ENCODE results near the gene BAHCC1. TPM values are rescaled to one million over a fixed set of nuclear protein-coding genes. Genes with fewer than 3 reads are reported as not detected.
A peak's percentile ranks its signal among the peaks of the same experiment; 100 is the strongest.

Gene BAHCC1
- total RNA-seq, 5 donors from 2014 or later (not counting 1 experiment from before 2014, with no cell fraction given): 0.23 to 0.82 (median 0.33) TPM

DNA sequence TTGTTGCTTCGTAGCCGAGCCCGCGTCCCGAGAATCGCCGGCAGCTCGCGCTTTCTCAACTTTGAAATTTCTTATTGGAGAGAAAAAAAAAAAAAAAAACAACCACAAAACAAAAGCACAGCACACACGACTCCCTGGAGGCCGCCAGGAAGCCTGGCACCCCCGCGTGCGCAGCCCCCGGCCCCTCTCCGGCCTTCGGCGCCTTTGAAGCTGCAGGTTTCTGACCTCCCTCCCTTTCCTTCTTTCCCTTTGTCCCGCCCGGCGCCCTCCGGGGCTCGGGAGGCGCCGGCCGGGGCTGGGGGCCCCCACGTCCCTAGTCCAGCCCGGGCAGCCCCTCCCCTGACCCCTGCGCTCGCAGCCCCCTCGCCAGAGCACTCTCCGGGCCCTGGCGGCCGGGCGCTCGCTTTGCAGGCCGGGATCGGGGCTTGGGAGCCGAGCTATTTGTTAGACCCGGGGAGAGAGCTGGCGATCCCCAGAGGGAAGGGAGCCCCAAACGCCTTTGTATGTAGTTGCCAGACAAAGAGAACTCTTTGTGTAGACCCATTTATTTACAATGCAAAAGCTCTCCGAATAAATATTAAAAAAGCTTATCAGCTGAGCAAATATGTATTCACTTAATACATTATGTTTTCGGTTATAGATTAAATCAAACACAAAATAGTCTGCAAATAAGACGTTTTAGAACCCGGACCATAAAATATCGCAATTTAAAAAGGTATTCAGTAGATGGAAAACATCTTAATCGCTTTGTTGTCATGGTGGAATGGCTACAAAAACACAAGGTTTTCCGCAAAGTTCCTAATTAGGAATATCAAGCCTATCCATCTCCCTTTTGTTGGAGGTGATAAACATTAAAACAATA is 2.3 kb downstream of the BAHCC1 start:
- peak overlapping the region; percentile 37 to 90 (median 55) for H3K4me3 Mint-ChIP-seq
- POLR2A ChIA-PET: interaction anchor here (0.6 kb wide), 2 partner anchors 25 to 112 kb away, joined by 3 to 6 read pairs; no protein-coding TSS in a partner anchor
- Histone ChIP-seq H3K4me1 (ENCODE audit: control insufficient read depth in 1 of 2, extremely low read depth in 1 of 2, insufficient read depth in 2 of 2, low read length in 2 of 2) (peaks cover 20 to 73% of the 10 kb centered on the region in 2 experiments), H3K9me3 (no peaks in the 10 kb centered on the region), H3K36me3 (ENCODE audit: control insufficient read depth in 2 of 2, extremely low read depth in 1 of 2, insufficient read depth in 1 of 2, low read length in 1 of 2) (no peaks in the 10 kb centered on the region), H3K27ac (ENCODE audit: low read length) (no peak overlapping the region), H3K27me3 (replicated peaks in 1 of 2; ENCODE audit: control insufficient read depth in 2 of 2, extremely low read depth in 1 of 2, insufficient read depth in 2 of 2, low read length in 1 of 2) (peaks cover 4 to 86% of the 10 kb centered on the region in 2 experiments), H3K4me3 (ENCODE audit: control insufficient read depth in 1 of 2, extremely low read depth in 1 of 2, low read length in 1 of 2) (peak overlapping the region in 1 of 2 donors; percentile 57)
- H3K27ac Mint-ChIP-seq: peak overlapping the region in 1 of 2 donors; percentile 39
- no peaks in the 10 kb centered on the region for H3K9me3 Mint-ChIP-seq
- DNase-seq: no peak
- peaks cover 30 to 40% (median 31%) of the 10 kb centered on the region in 3 donors for H3K4me1 Mint-ChIP-seq
- H3K36me3 Mint-ChIP-seq: no peaks in the 10 kb centered on the region
- no peak for ATAC-seq (replicated peaks in 1 of 4)
- H3K27me3 Mint-ChIP-seq: peaks cover 31 to 63% of the 10 kb centered on the region in 2 donors
- 5% methylated on average over 31 of the region's 49 CpGs for WGBS (ENCODE audit: insufficient coverage)
- CTCF ChIA-PET: interaction anchor here (0.9 to 1.4 kb wide), 2 partner anchors 33 to 87 kb away, joined by 3 to 4 read pairs; no protein-coding TSS in a partner anchor

DNA sequence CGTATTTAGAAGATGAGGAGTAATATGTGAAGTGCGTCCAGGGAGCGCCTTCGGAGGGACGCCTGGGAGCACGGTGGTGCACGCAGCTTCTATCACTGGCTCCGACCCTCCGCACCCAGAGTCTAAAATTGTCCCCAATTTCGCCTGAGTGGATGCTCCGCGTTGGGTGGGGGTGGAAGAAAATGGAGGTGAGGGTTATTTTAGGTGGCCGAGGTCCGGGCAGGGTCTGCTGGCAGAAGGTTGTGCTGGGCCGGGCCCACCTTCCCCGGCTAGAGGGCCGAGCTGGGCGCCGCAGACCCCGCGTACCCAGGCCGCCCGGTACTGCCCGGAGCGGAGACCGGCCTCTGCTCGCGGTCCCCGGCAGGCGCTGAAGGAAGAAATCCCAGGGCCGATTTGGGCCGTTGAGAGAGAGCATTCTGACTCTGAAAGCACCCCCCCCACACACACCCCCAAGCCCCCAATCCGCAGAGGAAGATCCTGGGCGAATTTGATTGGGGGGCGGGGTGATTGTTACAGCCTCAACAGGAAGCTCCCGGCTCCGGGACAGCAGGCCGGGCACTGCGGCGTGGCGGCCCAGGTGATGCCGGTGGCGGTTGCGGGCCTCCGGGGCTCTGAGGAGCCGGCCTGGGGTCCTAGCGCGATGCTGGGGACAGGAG is 3.0 kb downstream of the BAHCC1 start:
- Mint-ChIP-seq H3K9me3 (no peaks in the 10 kb centered on the region), H3K4me3 (peak overlapping the region; percentile 37 to 90 (median 79)), H3K36me3 (no peaks in the 10 kb centered on the region), H3K27ac (peak overlapping the region in 1 of 2 donors; percentile 39), H3K27me3 (peaks cover 39 to 67% of the 10 kb centered on the region in 2 donors), H3K4me1 (peaks cover 27 to 37% (median 31%) of the 10 kb centered on the region in 3 donors)
- DNase-seq: no peak
- Histone ChIP-seq H3K27me3 (replicated peaks in 1 of 2; ENCODE audit: control insufficient read depth in 2 of 2, extremely low read depth in 1 of 2, insufficient read depth in 2 of 2, low read length in 1 of 2) (peaks cover 4 to 86% of the 10 kb centered on the region in 2 experiments), H3K36me3 (ENCODE audit: control insufficient read depth in 2 of 2, extremely low read depth in 1 of 2, insufficient read depth in 1 of 2, low read length in 1 of 2) (no peaks in the 10 kb centered on the region), H3K27ac (ENCODE audit: low read length) (no peak overlapping the region), H3K4me3 (ENCODE audit: control insufficient read depth in 1 of 2, extremely low read depth in 1 of 2, low read length in 1 of 2) (no peak overlapping the region), H3K9me3 (no peaks in the 10 kb centered on the region), H3K4me1 (ENCODE audit: control insufficient read depth in 1 of 2, extremely low read depth in 1 of 2, insufficient read depth in 2 of 2, low read length in 2 of 2) (peaks cover 20 to 66% of the 10 kb centered on the region in 2 experiments)
- CTCF ChIA-PET: interaction anchor here (0.9 to 1.4 kb wide), 2 partner anchors 32 to 86 kb away, joined by 3 to 4 read pairs; no protein-coding TSS in a partner anchor
- POLR2A ChIA-PET: no interaction called here
- ATAC-seq (replicated peaks in 1 of 4): no peak
- WGBS (ENCODE audit: insufficient coverage): 9% methylated on average over 35 of the region's 48 CpGs

DNA sequence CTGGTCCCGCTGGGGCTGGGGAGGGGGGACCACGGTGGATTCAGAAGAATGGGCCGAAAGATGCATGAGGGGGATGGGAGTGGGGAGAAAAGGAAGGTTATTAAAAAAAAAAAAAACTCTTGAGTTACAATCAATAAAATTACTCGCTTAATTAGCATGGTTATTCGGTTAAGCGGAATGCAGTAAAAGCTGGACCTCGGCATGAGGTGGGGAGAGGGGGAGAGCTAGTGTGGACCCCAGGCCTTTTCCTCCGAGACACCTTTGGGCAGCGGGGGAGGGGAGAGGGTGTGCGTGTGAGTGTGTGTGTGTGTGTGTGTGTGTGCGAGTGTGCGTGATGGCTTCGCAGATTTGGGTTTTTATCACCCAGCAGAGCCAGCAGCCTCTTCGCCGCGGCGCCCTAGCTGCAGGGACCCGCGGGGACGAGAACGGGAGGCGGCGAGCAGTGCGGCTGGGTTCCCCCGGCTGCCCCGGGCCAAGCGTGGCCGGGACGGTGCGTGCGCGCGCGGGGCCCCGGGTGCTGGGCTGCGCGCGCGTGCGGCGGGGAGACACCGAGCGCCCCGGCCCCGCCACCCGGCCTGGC is 3.7 kb downstream of the BAHCC1 start:
- Histone ChIP-seq H3K4me3 (ENCODE audit: control insufficient read depth in 1 of 2, extremely low read depth in 1 of 2, low read length in 1 of 2) (peak overlapping the region in 1 of 2 donors; percentile 5), H3K27ac (ENCODE audit: low read length) (no peak overlapping the region), H3K4me1 (ENCODE audit: control insufficient read depth in 1 of 2, extremely low read depth in 1 of 2, insufficient read depth in 2 of 2, low read length in 2 of 2) (peaks cover 19 to 63% of the 10 kb centered on the region in 2 experiments), H3K27me3 (replicated peaks in 1 of 2; ENCODE audit: control insufficient read depth in 2 of 2, extremely low read depth in 1 of 2, insufficient read depth in 2 of 2, low read length in 1 of 2) (peaks cover 4 to 85% of the 10 kb centered on the region in 2 experiments), H3K36me3 (ENCODE audit: control insufficient read depth in 2 of 2, extremely low read depth in 1 of 2, insufficient read depth in 1 of 2, low read length in 1 of 2) (no peaks in the 10 kb centered on the region), H3K9me3 (no peaks in the 10 kb centered on the region)
- H3K27me3 Mint-ChIP-seq: peaks cover 41 to 68% of the 10 kb centered on the region in 2 donors
- DNase-seq (peak in 1 of 35 experiments; percentile 40), ATAC-seq (replicated peaks in 1 of 4) (no peak)
- H3K9me3 Mint-ChIP-seq: no peaks in the 10 kb centered on the region
- peaks cover 26 to 36% (median 30%) of the 10 kb centered on the region in 3 donors for H3K4me1 Mint-ChIP-seq
- CTCF ChIA-PET: interaction anchor here in 1 of 2 donors (0.7 kb wide), 1 partner anchor 932 kb away, joined by 6 read pairs; no protein-coding TSS in a partner anchor
- peak overlapping the region in 1 of 2 donors; percentile 76 for H3K27ac Mint-ChIP-seq
- H3K4me3 Mint-ChIP-seq: peak overlapping the region; percentile 69 to 90 (median 79)
- WGBS (ENCODE audit: insufficient coverage): 3% methylated on average over 28 of the region's 46 CpGs
- no peaks in the 10 kb centered on the region for H3K36me3 Mint-ChIP-seq
- POLR2A ChIA-PET: interaction anchor here in 1 of 2 donors (0.6 kb wide), 1 partner anchor 31 kb away, joined by 4 read pairs; no protein-coding TSS in a partner anchor

DNA sequence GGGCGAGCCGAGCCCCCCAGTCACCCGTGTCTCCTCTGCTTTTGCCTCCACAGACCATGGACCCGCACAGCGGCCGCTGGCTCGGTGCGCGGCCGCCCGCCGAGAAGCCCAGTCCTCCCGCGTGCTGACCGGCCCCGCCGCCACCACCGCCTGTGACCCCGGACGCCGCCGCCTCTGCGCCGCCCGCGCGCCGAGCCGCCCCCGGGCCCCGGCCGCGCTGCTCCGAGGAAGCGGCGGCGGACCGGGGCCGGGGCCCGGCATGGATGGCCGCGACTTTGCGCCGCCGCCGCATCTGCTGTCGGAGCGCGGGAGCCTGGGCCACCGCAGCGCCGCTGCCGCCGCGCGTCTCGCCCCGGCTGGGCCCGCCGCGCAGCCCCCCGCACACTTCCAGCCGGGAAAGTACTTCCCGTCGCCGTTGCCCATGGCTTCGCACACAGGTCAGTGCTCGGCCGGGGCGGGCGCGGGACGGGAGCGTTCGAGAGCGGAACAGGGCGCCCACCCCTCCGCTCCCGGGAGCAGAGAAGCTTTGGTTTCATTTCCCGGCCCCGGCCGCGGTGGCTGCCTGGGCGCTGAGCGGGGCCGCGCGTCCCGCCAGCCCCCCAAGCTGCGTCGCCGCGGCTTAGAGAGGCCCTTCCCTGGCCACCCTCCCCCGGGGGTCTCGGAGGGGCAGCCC is 4.4 kb downstream of the BAHCC1 start:
- Histone ChIP-seq H3K27ac (ENCODE audit: low read length) (no peak overlapping the region), H3K4me1 (ENCODE audit: control insufficient read depth in 1 of 2, extremely low read depth in 1 of 2, insufficient read depth in 2 of 2, low read length in 2 of 2) (peaks cover 17 to 58% of the 10 kb centered on the region in 2 experiments), H3K27me3 (replicated peaks in 1 of 2; ENCODE audit: control insufficient read depth in 2 of 2, extremely low read depth in 1 of 2, insufficient read depth in 2 of 2, low read length in 1 of 2) (peaks cover 0 to 85% of the 10 kb centered on the region in 2 experiments), H3K4me3 (ENCODE audit: control insufficient read depth in 1 of 2, extremely low read depth in 1 of 2, low read length in 1 of 2) (peak overlapping the region; percentile 21 to 55), H3K36me3 (ENCODE audit: control insufficient read depth in 2 of 2, extremely low read depth in 1 of 2, insufficient read depth in 1 of 2, low read length in 1 of 2) (no peaks in the 10 kb centered on the region), H3K9me3 (no peaks in the 10 kb centered on the region)
- DNase-seq (peak in 1 of 35 experiments; percentile 45), ATAC-seq (replicated peaks in 1 of 4) (peak; percentile 21 to 30 (median 22))
- WGBS (ENCODE audit: insufficient coverage): under 1% methylated on average over 93 of the region's 95 CpGs
- Mint-ChIP-seq H3K27ac (no peak overlapping the region), H3K36me3 (no peaks in the 10 kb centered on the region), H3K9me3 (no peaks in the 10 kb centered on the region), H3K27me3 (peaks cover 39 to 68% of the 10 kb centered on the region in 2 donors), H3K4me3 (peak overlapping the region; percentile 57 to 81 (median 72)), H3K4me1 (peaks cover 19 to 29% (median 23%) of the 10 kb centered on the region in 3 donors)
- CTCF ChIA-PET: interaction anchor here in 1 of 2 donors (0.7 kb wide), 1 partner anchor 933 kb away, joined by 6 read pairs; no protein-coding TSS in a partner anchor
- POLR2A ChIA-PET: interaction anchor here in 1 of 2 donors (0.6 kb wide), 1 partner anchor 30 kb away, joined by 4 read pairs; no protein-coding TSS in a partner anchor

DNA sequence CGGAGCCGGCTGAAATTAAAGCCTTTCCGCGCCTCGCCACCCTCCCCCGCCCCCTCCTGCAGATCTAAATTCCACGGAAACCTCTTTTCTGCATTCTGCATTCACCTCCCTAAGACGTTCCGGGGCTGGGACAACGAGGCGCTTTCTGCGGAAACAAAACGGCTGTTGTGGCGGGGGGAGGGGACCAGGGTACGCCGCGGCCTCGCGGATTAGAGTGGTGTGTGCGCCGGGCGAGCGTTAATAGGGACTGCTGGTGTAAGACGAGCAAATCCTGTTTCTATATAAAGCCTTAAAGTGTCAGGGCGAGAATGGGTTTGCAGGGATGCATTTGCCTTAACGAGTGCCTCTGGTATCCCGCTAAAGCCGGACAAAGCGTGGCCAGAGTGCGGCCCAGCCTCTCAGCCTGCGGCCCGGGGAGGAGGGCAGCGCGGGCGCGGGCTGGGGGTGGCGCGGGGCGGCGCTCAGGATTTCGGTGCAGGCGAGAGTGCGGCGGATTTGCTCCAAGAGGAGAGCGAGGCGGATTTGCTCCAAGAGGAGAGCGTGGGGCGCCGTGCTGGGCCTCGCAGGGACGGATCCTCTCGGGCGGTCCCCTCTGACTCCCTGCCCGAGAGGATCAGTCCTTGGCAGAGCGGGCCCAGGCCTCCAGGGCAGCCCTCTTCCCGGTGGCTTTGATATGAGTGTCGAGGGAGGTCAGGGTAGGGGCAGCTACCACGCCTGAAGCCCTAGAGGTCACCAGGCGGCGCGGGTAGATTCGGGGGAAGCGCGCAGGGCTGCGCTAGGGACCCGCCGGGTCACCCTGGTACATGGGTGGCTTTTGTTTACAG is 5.1 kb downstream of the BAHCC1 start:
- peaks cover 13 to 21% (median 19%) of the 10 kb centered on the region in 3 donors for H3K4me1 Mint-ChIP-seq
- 30% methylated on average over 52 of the region's 67 CpGs for WGBS (ENCODE audit: insufficient coverage)
- POLR2A ChIA-PET: no interaction called here
- Histone ChIP-seq H3K4me3 (ENCODE audit: control insufficient read depth in 1 of 2, extremely low read depth in 1 of 2, low read length in 1 of 2) (peak overlapping the region in 1 of 2 donors; percentile 55), H3K36me3 (ENCODE audit: control insufficient read depth in 2 of 2, extremely low read depth in 1 of 2, insufficient read depth in 1 of 2, low read length in 1 of 2) (no peaks in the 10 kb centered on the region), H3K4me1 (ENCODE audit: control insufficient read depth in 1 of 2, extremely low read depth in 1 of 2, insufficient read depth in 2 of 2, low read length in 2 of 2) (peaks cover 17 to 51% of the 10 kb centered on the region in 2 experiments), H3K9me3 (no peaks in the 10 kb centered on the region), H3K27me3 (replicated peaks in 1 of 2; ENCODE audit: control insufficient read depth in 2 of 2, extremely low read depth in 1 of 2, insufficient read depth in 2 of 2, low read length in 1 of 2) (peaks cover 0 to 84% of the 10 kb centered on the region in 2 experiments), H3K27ac (ENCODE audit: low read length) (no peak overlapping the region)
- ATAC-seq (replicated peaks in 1 of 4) (peak in 2 of 4 experiments; percentile 11 to 12), DNase-seq (peak in 1 of 35 experiments; percentile 36)
- CTCF ChIA-PET: no interaction called here
- peak overlapping the region; percentile 72 to 81 (median 74) for H3K4me3 Mint-ChIP-seq
- peak overlapping the region in 1 of 2 donors; percentile 43 for H3K27ac Mint-ChIP-seq
- no peaks in the 10 kb centered on the region for H3K36me3 Mint-ChIP-seq
- H3K9me3 Mint-ChIP-seq: no peaks in the 10 kb centered on the region
- peaks cover 43 to 67% of the 10 kb centered on the region in 2 donors for H3K27me3 Mint-ChIP-seq

Data from T-cell (primary cell).